ENCODE results near the gene ATP8B3. TPM values are rescaled to one million over a fixed set of nuclear protein-coding genes. Genes with fewer than 3 reads are reported as not detected.

ATP8B3 gene
- total and polyA plus RNA-seq, 10 of the 15 experiments (the other 5 are each of a cell fraction or from before 2014, with no cell fraction given), result 0.13 to 1.7 (median 0.52) TPM

GRCh38 chr19:1830978-1831377 lies 18.9 kb upstream of the ATP8B3 start:
- Histone ChIP-seq H3K9ac (ENCODE audit: control insufficient read depth, insufficient read depth, low read length) (no peak overlapping the region), H4K20me1 (ENCODE audit: control insufficient read depth, insufficient read depth) (no peaks in the 10 kb centered on the region), H3K9me3 (replicated peaks; ENCODE audit: control insufficient read depth, insufficient read depth, low read length) (no peaks in the 10 kb centered on the region), H3K36me3 (ENCODE audit: control insufficient read depth in 2 of 2, insufficient read depth in 2 of 2, low read length in 1 of 2) (peaks cover 2 to 4% of the 10 kb centered on the region in 2 experiments; a peak in 3 of 4 replicates), H3K79me2 (ENCODE audit: control insufficient read depth, insufficient read depth, low read length) (peaks cover 3% of the 10 kb centered on the region), H3K27me3 (replicated peaks in 1 of 2; ENCODE audit: control insufficient read depth in 2 of 2, insufficient read depth in 2 of 2, low read length in 1 of 2) (no peaks in the 10 kb centered on the region), H3K4me1 (ENCODE audit: control insufficient read depth, insufficient read depth, low read length) (no peaks in the 10 kb centered on the region), H3K4me3 (no peak overlapping the region), H2AFZ (ENCODE audit: control insufficient read depth, low read depth, low read length) (no peak overlapping the region), H3K4me2 (ENCODE audit: control insufficient read depth, insufficient read depth) (no peak overlapping the region), H3K27ac (ENCODE audit: control insufficient read depth, insufficient read depth) (no peak overlapping the region)
- no peak for ATAC-seq
- RAD21 ChIA-PET (ENCODE audit: unreplicated experiment), result no interaction called here
- in situ Hi-C loops (cut with MboI) (no loop called here), intact Hi-C loops (cut with micrococcal nuclease; ENCODE audit: unreplicated experiment) (no loop called here)
- POLR2A ChIA-PET, result interaction anchor here (0.6 kb wide), 1 partner anchor 230 kb away, joined by 4 read pairs; no protein-coding TSS in a partner anchor
- no peak for FAIRE-seq
- CTCF ChIA-PET, result no interaction called here
- no peak for DNase-seq (ENCODE audit: low read depth, low spot score)
- 86% methylated on average over 11 of the region's 11 CpGs for WGBS (ENCODE audit: insufficient coverage, insufficient replicate concordance, low lambda C conversion rate, missing lambda C conversion rate)
- BruUV-seq (replicated peaks), result no TSS peak
- SMC1A ChIA-PET (ENCODE audit: uncharacterized antibody, unreplicated experiment), result no interaction called here
- TF ChIP-seq NR2C1 (IDR thresholded peaks at IDR 0.05) (no peak), IKZF2 (IDR thresholded peaks at IDR 0.05) (no peak), NRF1 (conservative IDR thresholded peaks at IDR 0.05; ENCODE audit: low read depth, low read length) (no peak), TBL1XR1 (IDR thresholded peaks at IDR 0.05; ENCODE audit: low read depth, low read length) (no peak), HDAC6 (IDR thresholded peaks at IDR 0.05; ENCODE audit: unreplicated experiment) (no peak), RUNX3 (IDR thresholded peaks at IDR 0.05; ENCODE audit: low read length) (no peak), BCL11A (IDR thresholded peaks at IDR 0.05; ENCODE audit: low read depth, low read length) (no peak), ZBTB33 (IDR thresholded peaks at IDR 0.05) (no peak), NBN (IDR thresholded peaks at IDR 0.05) (no peak), SMC3 (IDR thresholded peaks at IDR 0.05; ENCODE audit: borderline replicate concordance, low read length) (no peak), YY1 (IDR thresholded peaks at IDR 0.05; ENCODE audit: low read depth, low read length) (no peak)
- TF ChIP-seq, protein P1, sequence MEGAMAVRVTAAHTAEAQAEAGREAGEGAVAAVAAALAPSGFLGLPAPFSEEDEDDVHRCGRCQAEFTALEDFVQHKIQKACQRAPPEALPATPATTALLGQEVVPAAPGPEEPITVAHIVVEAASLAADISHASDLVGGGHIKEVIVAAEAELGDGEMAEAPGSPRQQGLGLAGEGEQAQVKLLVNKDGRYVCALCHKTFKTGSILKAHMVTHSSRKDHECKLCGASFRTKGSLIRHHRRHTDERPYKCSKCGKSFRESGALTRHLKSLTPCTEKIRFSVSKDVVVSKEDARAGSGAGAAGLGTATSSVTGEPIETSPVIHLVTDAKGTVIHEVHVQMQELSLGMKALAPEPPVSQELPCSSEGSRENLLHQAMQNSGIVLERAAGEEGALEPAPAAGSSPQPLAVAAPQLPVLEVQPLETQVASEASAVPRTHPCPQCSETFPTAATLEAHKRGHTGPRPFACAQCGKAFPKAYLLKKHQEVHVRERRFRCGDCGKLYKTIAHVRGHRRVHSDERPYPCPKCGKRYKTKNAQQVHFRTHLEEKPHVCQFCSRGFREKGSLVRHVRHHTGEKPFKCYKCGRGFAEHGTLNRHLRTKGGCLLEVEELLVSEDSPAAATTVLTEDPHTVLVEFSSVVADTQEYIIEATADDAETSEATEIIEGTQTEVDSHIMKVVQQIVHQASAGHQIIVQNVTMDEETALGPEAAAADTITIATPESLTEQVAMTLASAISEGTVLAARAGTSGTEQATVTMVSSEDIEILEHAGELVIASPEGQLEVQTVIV (IDR thresholded peaks at IDR 0.05; ENCODE audit: borderline replicate concordance, partially characterized antibody), result no peak
- TF ChIP-seq, protein P2, sequence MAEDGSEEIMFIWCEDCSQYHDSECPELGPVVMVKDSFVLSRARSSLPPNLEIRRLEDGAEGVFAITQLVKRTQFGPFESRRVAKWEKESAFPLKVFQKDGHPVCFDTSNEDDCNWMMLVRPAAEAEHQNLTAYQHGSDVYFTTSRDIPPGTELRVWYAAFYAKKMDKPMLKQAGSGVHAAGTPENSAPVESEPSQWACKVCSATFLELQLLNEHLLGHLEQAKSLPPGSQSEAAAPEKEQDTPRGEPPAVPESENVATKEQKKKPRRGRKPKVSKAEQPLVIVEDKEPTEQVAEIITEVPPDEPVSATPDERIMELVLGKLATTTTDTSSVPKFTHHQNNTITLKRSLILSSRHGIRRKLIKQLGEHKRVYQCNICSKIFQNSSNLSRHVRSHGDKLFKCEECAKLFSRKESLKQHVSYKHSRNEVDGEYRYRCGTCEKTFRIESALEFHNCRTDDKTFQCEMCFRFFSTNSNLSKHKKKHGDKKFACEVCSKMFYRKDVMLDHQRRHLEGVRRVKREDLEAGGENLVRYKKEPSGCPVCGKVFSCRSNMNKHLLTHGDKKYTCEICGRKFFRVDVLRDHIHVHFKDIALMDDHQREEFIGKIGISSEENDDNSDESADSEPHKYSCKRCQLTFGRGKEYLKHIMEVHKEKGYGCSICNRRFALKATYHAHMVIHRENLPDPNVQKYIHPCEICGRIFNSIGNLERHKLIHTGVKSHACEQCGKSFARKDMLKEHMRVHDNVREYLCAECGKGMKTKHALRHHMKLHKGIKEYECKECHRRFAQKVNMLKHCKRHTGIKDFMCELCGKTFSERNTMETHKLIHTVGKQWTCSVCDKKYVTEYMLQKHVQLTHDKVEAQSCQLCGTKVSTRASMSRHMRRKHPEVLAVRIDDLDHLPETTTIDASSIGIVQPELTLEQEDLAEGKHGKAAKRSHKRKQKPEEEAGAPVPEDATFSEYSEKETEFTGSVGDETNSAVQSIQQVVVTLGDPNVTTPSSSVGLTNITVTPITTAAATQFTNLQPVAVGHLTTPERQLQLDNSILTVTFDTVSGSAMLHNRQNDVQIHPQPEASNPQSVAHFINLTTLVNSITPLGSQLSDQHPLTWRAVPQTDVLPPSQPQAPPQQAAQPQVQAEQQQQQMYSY (CRISPR knock-in tag; IDR thresholded peaks at IDR 0.05), result no peak
- TF ChIP-seq, protein P3, sequence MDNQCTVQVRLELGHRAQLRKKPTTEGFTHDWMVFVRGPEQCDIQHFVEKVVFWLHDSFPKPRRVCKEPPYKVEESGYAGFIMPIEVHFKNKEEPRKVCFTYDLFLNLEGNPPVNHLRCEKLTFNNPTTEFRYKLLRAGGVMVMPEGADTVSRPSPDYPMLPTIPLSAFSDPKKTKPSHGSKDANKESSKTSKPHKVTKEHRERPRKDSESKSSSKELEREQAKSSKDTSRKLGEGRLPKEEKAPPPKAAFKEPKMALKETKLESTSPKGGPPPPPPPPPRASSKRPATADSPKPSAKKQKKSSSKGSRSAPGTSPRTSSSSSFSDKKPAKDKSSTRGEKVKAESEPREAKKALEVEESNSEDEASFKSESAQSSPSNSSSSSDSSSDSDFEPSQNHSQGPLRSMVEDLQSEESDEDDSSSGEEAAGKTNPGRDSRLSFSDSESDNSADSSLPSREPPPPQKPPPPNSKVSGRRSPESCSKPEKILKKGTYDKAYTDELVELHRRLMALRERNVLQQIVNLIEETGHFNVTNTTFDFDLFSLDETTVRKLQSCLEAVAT (IDR thresholded peaks at IDR 0.05), result no peak
- TF ChIP-seq, protein P4, sequence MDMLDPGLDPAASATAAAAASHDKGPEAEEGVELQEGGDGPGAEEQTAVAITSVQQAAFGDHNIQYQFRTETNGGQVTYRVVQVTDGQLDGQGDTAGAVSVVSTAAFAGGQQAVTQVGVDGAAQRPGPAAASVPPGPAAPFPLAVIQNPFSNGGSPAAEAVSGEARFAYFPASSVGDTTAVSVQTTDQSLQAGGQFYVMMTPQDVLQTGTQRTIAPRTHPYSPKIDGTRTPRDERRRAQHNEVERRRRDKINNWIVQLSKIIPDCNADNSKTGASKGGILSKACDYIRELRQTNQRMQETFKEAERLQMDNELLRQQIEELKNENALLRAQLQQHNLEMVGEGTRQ (IDR thresholded peaks at IDR 0.05; ENCODE audit: borderline replicate concordance, low read depth, low read length), result no peak

Measured in GM12878 (cell line).